GM21529 (cell line): Measurements from ENCODE around the gene NELFA.

ENCODE experiments used
- ATAC-seq: cut with Tn5 transposase; IDR thresholded peaks from one replicate; pipeline ENCODE4 v1.9.1; 2021; ENCODE audit not compliant: unreplicated experiment

NELFA gene

DNA sequence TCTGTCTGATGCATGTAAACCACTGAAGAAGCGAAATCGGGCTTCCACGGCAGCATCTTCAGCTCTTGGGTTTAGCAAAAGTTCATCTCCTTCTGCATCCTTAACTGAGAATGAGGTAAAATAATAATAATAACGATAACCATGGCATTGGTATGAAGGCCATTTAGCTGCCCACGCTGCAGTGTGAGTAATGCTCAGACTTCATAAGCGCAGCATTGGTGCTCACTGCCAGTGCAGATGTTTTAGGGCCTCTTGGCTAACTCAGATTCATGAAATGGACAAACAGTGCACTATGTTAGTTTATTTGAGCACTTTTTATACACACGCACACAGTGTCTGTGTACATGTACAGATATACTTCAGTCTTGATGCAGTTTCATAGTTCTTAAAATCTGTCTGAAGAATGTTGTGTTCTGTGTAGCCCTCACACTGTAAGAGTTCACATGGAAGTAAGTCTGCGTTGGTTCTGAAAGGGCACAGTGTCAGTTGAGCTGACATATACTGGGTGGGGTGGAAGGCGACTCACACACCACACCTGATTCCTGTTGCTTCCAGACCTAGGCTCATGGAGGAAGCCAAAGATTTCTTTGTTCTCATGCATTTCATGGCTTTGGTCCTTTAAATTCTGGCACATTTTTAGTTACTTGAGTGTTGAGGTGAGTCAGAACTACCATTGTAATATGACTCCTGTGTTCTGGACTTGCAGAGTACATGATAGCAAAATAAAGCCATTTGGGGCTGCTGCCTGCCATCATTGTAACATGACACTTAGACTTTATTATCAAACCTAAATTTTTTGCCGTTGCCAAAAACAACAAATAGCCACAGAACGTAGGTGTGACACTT, 68.9 kb downstream of the NELFA start:
- ATAC-seq: no peak

- no peak for ATAC-seq
Measured at GRCh38 chr4:1938027-1938426, 70.7 kb downstream of the NELFA start.

DNA sequence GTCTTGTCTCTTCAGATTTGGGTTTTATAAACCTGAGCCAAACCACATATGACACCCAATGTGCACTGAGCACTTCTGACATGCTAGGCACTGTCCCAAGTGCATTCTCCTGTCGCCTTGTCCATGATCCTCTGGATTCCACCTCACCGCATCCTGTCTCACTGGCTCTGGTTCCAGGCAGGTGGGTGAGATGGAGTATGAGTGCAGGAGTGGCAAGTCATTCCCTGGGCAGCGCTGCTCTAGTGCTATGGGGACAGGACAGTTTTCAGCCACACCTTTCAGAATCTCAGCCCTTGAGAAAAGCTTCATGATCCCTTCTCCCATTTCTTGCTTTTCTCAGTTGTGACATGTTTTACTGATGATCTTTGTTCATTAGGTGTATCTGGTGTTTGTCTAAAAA, 71.2 kb downstream of the NELFA start:
- ATAC-seq: no peak

GRCh38 chr4:1933700-1934099, 75.1 kb downstream of the NELFA start:
- no peak for ATAC-seq

GRCh38 chr4:1932736-1933135, 76.0 kb downstream of the NELFA start:
- no peak for ATAC-seq
